B cell (primary cell): ENCODE data around the gene RNF207. TPM values are rescaled to one million over a fixed set of nuclear protein-coding genes. Genes with fewer than 3 reads are reported as not detected.

Source experiments
- ATAC-seq: fragments of 200-7000 bp; cut with Tn5 transposase; one replicate; pipeline ENCODE4 v1.10.0; 2021; ENCODE audit warnings: low read depth, mild to moderate bottlenecking, moderate number of reproducible peaks, moderate library complexity
- CTCF ChIA-PET: fragments of 350-600 bp; sonication (Branson Sonifier 250); formaldehyde crosslinking; loops from one replicate; lab custom pipeline; 2021; ENCODE audit warnings: antibody characterized with exemption, inconsistent platforms; lab: Charles Lee
- POLR2A ChIA-PET: fragments of 350-600 bp; sonication (Branson Sonifier 250); formaldehyde crosslinking; loops from one replicate; lab custom pipeline; 2021; ENCODE audit warnings: antibody characterized with exemption; lab: Charles Lee
- DNase-seq: peaks from one replicate; pipeline ENCODE4 v3.0.0; 2013
- H2AFZ ChIP-seq: 2 replicates; pipeline ENCODE4 v1.6.1; 2012; ENCODE audit warnings: mild to moderate bottlenecking, low read depth, low read length; ENCODE audit not compliant: insufficient read depth, poor library complexity, severe bottlenecking
- H3K27ac ChIP-seq, 2 donors: 1 replicate in 1 of 2; 2 replicates in 1 of 2; pipeline ENCODE4 v1.5.1; 2012 to 2013; ENCODE audit warnings: low read length in 2 of 2, mild to moderate bottlenecking in 2 of 2, moderate library complexity in 1 of 2
- H3K27me3 ChIP-seq, 4 experiments: fragments of 200-600 bp in 1 of 4; sonication (generic) in 1 of 4; replicated peaks in 1 of 4; 1 replicate in 2 of 4; 2 replicates in 2 of 4; pipeline versions ENCODE4 v1.6.1 to v1.7.0; 2013 to 2016; ENCODE audit warnings: low read length in 3 of 4, mild to moderate bottlenecking in 2 of 4, mixed read lengths in 1 of 4, moderate library complexity in 1 of 4; ENCODE audit not compliant: insufficient read depth in 4 of 4, control insufficient read depth in 3 of 4; ENCODE audit errors: control extremely low read depth in 1 of 4
- H3K36me3 ChIP-seq, 2 experiments: replicated peaks in 1 of 2; 1 replicate in 1 of 2; 2 replicates in 1 of 2; pipeline versions ENCODE4 v1.6.1 to v1.7.1; 2013; ENCODE audit warnings: low read length in 1 of 2; ENCODE audit not compliant: insufficient read depth in 2 of 2, control insufficient read depth in 1 of 2; ENCODE audit errors: control extremely low read depth in 1 of 2, extremely low read depth in 1 of 2
- H3K4me1 ChIP-seq, 2 donors: fragments of 200-600 bp in 1 of 2; sonication (generic) in 1 of 2; 1 replicate in 1 of 2; 2 replicates in 1 of 2; pipeline versions ENCODE4 v1.5.1 to v1.6.1; 2013 to 2017; ENCODE audit warnings: low read length in 2 of 2; ENCODE audit not compliant: control insufficient read depth in 2 of 2, insufficient read depth in 2 of 2
- H3K4me2 ChIP-seq: replicated peaks from 2 replicates; pipeline ENCODE3; 2012; ENCODE audit warnings: mild to moderate bottlenecking, low read depth, low read length; ENCODE audit not compliant: poor library complexity, severe bottlenecking
- H3K4me3 ChIP-seq, 5 experiments: fragments of 200-600 bp in 1 of 5; sonication (generic) in 1 of 5; 1 replicate in 3 of 5; 2 replicates in 2 of 5; pipeline versions ENCODE4 v1.5.1 to v1.7.0; 2011 to 2016; ENCODE audit warnings: low read length in 4 of 5, mild to moderate bottlenecking in 4 of 5, low read depth in 2 of 5, control low read depth in 1 of 5, moderate library complexity in 1 of 5; ENCODE audit not compliant: insufficient read depth in 1 of 5; ENCODE audit errors: control extremely low read depth in 1 of 5, extremely low read depth in 1 of 5
- H3K79me2 ChIP-seq: fragments of 200-600 bp; sonication (generic); one replicate; pipeline ENCODE4 v1.6.0; 2016; ENCODE audit warnings: low read length; ENCODE audit not compliant: control insufficient read depth, insufficient read depth
- H3K9ac ChIP-seq: fragments of 200-600 bp; sonication (generic); 2 replicates; pipeline ENCODE4 v1.6.1; 2017; ENCODE audit warnings: mild to moderate bottlenecking, low read length, moderate library complexity
- H3K9me3 ChIP-seq, 3 donors: one replicate each; pipeline versions ENCODE4 v1.6.1 to v1.7.1; 2013; ENCODE audit warnings: low read length in 2 of 3; ENCODE audit not compliant: control insufficient read depth in 2 of 3, insufficient read depth in 1 of 3; ENCODE audit errors: control extremely low read depth in 1 of 3
- H4K20me1 ChIP-seq: 2 replicates; pipeline ENCODE4 v1.6.0; 2012; ENCODE audit warnings: mild to moderate bottlenecking, low read length; ENCODE audit not compliant: insufficient read depth, control insufficient read depth, poor library complexity, severe bottlenecking
- H3K27ac Mint-ChIP-seq: one replicate; pipeline ENCODE4 v1.8.0; 2021; ENCODE audit warnings: mixed read lengths
- H3K27me3 Mint-ChIP-seq: one replicate; pipeline ENCODE4 v1.8.0; 2021; ENCODE audit warnings: mixed read lengths
- H3K4me1 Mint-ChIP-seq: one replicate; pipeline ENCODE4 v1.8.0; 2021; ENCODE audit warnings: mixed read lengths
- H3K4me3 Mint-ChIP-seq: one replicate; pipeline ENCODE4 v1.8.0; 2021; ENCODE audit warnings: mixed read lengths
- H3K9me3 Mint-ChIP-seq: one replicate; pipeline ENCODE4 v1.8.0; 2022; ENCODE audit warnings: mixed read lengths; ENCODE audit not compliant: insufficient read depth
- EZH2 ChIP-seq: IDR thresholded peaks from 2 replicates; pipeline ENCODE4 v1.6.1; 2012; ENCODE audit warnings: borderline replicate concordance, low read depth, mild to moderate bottlenecking, moderate library complexity, low read length; ENCODE audit not compliant: insufficient read depth, poor library complexity, severe bottlenecking
- WGBS: methylation state at CpG from one replicate; pipeline ENCODE4 v1.1.5; 2013; ENCODE audit warnings: missing lambda C conversion rate; ENCODE audit not compliant: insufficient coverage; 5-methylcytosine and 5-hydroxymethylcytosine counted together
- intact Hi-C: fragments of 100-400 bp; cut with micrococcal nuclease; formaldehyde crosslinking; loops from one replicate; pipeline ENCODE4 v1.10.0; 2022
- polyA plus RNA-seq: library from polyadenylated mRNA; depleted of rRNA; stranded (reverse); fragments of >200 nt; gene quantifications from 2 replicates; pipeline ENCODE4 v1.2.3, GENCODE V29; 2012
- total RNA-seq, 2 donors: library from RNA; stranded (reverse); fragments of 120-200 nt in 1 of 2; gene quantifications; 1 replicate in 1 of 2; 2 replicates in 1 of 2; pipeline versions ENCODE4 v1.2.3 to v1.2.4, GENCODE V29; 2013 to 2022
- TF ChIP-seq, protein P1 (sequence below): fragments of 200-600 bp; IDR thresholded peaks from one replicate; pipeline ENCODE4 v1.8.0; 2022; ENCODE audit warnings: antibody characterized with exemption, mild to moderate bottlenecking

The RNF207 gene
- total and polyA plus RNA-seq, 2 donors (not counting 1 experiment from before 2014, with no cell fraction given): 1.5 to 6.8 TPM

DNA sequence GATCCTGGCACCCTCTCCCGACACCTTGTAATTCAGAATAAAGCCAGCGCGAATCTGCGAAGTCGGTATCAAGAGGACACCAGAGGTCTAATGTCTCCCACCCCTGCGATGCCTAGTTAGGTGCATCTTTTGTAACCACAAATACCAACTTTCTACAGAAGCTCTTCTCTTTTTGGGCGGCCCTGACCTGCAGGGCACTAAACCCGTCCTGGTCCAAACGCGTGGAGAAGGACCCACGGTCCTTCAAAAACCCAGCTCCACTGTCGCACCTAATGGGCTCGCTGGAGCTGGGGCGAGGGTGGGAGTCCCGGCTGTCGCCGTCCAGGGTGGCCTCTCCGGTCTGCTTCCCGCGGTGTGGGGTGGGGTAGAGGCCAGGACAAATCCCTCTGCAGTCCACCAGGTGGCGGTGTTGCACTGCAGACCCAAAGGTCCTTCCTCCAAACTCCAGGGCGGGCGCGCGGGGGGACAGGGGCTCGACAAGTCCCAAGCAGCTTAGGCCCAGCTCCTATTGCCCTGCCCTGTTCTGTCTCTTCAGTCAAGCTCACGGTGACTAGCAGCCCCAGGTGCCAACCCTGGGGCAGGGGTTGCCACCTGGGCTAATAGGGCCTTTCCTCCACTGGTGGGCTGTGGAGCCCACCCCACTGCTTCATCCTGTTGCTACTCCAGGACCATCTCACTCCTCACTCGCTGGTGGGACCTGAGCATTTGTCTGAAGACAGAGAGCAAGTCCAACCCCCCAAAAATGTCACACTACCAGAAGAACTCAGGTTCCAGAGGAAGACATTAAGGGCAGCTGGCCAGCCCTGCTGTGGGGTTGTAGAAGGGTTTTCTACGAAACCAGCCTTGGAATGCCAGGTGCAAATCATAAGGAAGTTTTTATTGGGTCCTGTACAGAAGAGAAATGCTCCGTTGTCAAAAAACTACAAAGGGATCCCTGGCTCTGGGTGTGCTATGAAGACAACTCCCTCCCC is 40.9 kb downstream of the RNF207 start:
- Histone ChIP-seq H3K9me3 (peaks cover 0 to 30% (median 0%) of the 10 kb centered on the region in 3 donors), H3K27ac (no peak overlapping the region), H4K20me1 (peaks cover 6% of the 10 kb centered on the region), H3K9ac (no peak overlapping the region), H3K4me1 (peaks cover 23 to 26% of the 10 kb centered on the region in 2 donors), H2AFZ (no peak overlapping the region), H3K4me2 (peak overlapping the region; percentile 54), H3K27me3 (peaks cover 0 to 79% (median 36%) of the 10 kb centered on the region in 4 experiments), H3K36me3 (no peaks in the 10 kb centered on the region), H3K79me2 (no peaks in the 10 kb centered on the region), H3K4me3 (no peak overlapping the region)
- DNase-seq (peak; percentile 85), ATAC-seq (peak; percentile 75)
- intact Hi-C loops: loop anchor here (1.0 to 5.0 kb wide), 3 partner anchors 96 to 192 kb away; no protein-coding TSS in a partner anchor
- peak overlapping the region; percentile 74 for H3K4me3 Mint-ChIP-seq
- TF ChIP-seq, protein P1, sequence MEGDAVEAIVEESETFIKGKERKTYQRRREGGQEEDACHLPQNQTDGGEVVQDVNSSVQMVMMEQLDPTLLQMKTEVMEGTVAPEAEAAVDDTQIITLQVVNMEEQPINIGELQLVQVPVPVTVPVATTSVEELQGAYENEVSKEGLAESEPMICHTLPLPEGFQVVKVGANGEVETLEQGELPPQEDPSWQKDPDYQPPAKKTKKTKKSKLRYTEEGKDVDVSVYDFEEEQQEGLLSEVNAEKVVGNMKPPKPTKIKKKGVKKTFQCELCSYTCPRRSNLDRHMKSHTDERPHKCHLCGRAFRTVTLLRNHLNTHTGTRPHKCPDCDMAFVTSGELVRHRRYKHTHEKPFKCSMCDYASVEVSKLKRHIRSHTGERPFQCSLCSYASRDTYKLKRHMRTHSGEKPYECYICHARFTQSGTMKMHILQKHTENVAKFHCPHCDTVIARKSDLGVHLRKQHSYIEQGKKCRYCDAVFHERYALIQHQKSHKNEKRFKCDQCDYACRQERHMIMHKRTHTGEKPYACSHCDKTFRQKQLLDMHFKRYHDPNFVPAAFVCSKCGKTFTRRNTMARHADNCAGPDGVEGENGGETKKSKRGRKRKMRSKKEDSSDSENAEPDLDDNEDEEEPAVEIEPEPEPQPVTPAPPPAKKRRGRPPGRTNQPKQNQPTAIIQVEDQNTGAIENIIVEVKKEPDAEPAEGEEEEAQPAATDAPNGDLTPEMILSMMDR: peak; percentile 95
- TF ChIP-seq EZH2: no peak
- ChIA-PET POLR2A (no interaction called here), CTCF (interaction anchor here (0.5 to 4.7 kb wide), 27 partner anchors 9 to 1422 kb away, joined by 3 to 51 read pairs (median 4); partner anchors contain the start of genes ACOT7, ICMT and PLEKHG5)
- 12% methylated on average over 23 of the region's 30 CpGs for WGBS
- H3K9me3 Mint-ChIP-seq: no peaks in the 10 kb centered on the region
- H3K4me1 Mint-ChIP-seq: peaks cover 13% of the 10 kb centered on the region
- peak overlapping the region; percentile 81 for H3K27ac Mint-ChIP-seq
- H3K27me3 Mint-ChIP-seq: peaks cover 44% of the 10 kb centered on the region
